ENCODE measurements around the gene SOCS7.

Gene SOCS7

GRCh38 chr17:38338053-38338452 lies 13.6 kb upstream of the SOCS7 start:
- DNase-seq (ENCODE audit: low read depth, low spot score) = no peak

GRCh38 chr17:38338535-38338934 lies 13.1 kb upstream of the SOCS7 start:
- DNase-seq (ENCODE audit: low read depth, low spot score) = no peak

- DNase-seq (ENCODE audit: low read depth, low spot score) = no peak
These were observed 11.8 kb upstream of the SOCS7 start for GRCh38 chr17:38339891-38340290.

GRCh38 chr17:38341035-38341721 lies 10.5 kb upstream of the SOCS7 start:
- DNase-seq (ENCODE audit: low read depth, low spot score) = no peak

GRCh38 chr17:38342886-38343607 lies 8.6 kb upstream of the SOCS7 start:
- DNase-seq (ENCODE audit: low read depth, low spot score) = no peak

GRCh38 chr17:38343608-38344419 lies 7.8 kb upstream of the SOCS7 start, which contains the start of gene GPR179:
Gene GPR179 (minus strand): TSS chr17:38343956. CDS start chr17:38343789, 167 bp downstream.
- DNase-seq (ENCODE audit: low read depth, low spot score) = no peak

- DNase-seq (ENCODE audit: low read depth, low spot score) = no peak
These were observed 7.3 kb upstream of the SOCS7 start for GRCh38 chr17:38344420-38344745.

GRCh38 chr17:38345743-38346142 lies 5.9 kb upstream of the SOCS7 start:
- no peak for DNase-seq (ENCODE audit: low read depth, low spot score)

GRCh38 chr17:38349097-38349730 lies 2.4 kb upstream of the SOCS7 start:
- DNase-seq (ENCODE audit: low read depth, low spot score) = peak; percentile 46

GRCh38 chr17:38350035-38350434 lies 1.6 kb upstream of the SOCS7 start:
- DNase-seq (ENCODE audit: low read depth, low spot score) = no peak

- DNase-seq (ENCODE audit: low read depth, low spot score) = no peak
These were observed 821 bp downstream of the SOCS7 start for GRCh38 chr17:38352245-38353085.

- no peak for DNase-seq (ENCODE audit: low read depth, low spot score)
These were observed 1.5 kb downstream of the SOCS7 start for GRCh38 chr17:38353086-38353604.

GRCh38 chr17:38353668-38354067 lies 2.0 kb downstream of the SOCS7 start:
- DNase-seq (ENCODE audit: low read depth, low spot score) = no peak

GRCh38 chr17:38354466-38354865 lies 2.8 kb downstream of the SOCS7 start:
- DNase-seq (ENCODE audit: low read depth, low spot score) = no peak

- DNase-seq (ENCODE audit: low read depth, low spot score) = no peak
These were observed 3.6 kb downstream of the SOCS7 start for GRCh38 chr17:38355251-38355650.

- DNase-seq (ENCODE audit: low read depth, low spot score) = no peak
These were observed 6.0 kb downstream of the SOCS7 start for GRCh38 chr17:38357486-38358123.

GRCh38 chr17:38358586-38359513 lies 7.2 kb downstream of the SOCS7 start:
- no peak for DNase-seq (ENCODE audit: low read depth, low spot score)

GRCh38 chr17:38361694-38362465 lies 10.2 kb downstream of the SOCS7 start:
- no peak for DNase-seq (ENCODE audit: low read depth, low spot score)

Data from brain pericyte (primary cell).